ENCODE measurements around the gene SHANK2.

The SHANK2 gene

DNA sequence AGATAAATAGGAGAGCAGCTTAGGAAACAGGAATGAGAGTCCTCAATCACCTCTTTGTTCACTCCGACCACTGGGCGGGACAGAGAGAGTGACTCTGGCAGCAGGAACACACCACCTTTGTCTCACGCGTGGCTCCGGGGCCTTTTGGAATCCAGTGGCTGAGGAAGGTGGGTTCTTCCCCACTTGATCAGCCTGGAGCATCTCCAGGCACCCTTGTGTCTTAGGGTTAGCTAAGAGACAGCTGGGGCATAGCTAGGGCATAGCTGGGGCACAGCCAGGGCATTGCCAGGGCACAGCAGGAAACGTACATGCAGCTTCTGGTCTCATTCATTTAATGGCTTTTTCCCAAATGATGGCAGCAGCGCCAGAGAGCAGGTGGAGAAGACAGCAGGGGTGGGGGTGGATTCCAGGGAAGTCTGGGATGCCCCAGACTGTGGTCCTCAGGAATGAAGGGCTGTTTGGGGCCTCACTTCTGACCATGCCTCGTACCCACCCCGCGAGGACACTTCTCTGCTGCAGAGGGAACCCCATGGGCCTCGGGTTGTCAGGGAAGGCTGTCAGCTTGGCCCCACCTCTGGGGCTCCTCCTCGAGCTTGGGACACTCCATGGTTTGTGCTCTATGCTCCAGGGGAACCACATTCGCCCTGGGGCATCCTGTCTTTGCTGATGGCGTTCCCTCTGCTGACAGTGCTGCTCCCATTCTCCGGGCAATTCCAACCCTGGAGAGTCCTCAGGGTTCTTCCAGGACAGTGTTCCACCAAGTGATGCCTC is 30.4 kb upstream of the SHANK2 start:
- Histone ChIP-seq H3K36me3 (replicated peaks in 1 of 2; ENCODE audit: control insufficient read depth in 2 of 2, insufficient read depth in 2 of 2, low read length in 2 of 2) (no peaks in the 10 kb centered on the region), H3K4me1 (ENCODE audit: control insufficient read depth in 2 of 2, insufficient read depth in 1 of 2, low read depth in 1 of 2, low read length in 2 of 2) (peaks cover 0 to 15% of the 10 kb centered on the region in 2 donors), H3K4ac (ENCODE audit: low read length) (no peak overlapping the region), H4K8ac (ENCODE audit: low read depth, low read length) (no peak overlapping the region), H3K4me2 (ENCODE audit: insufficient read depth, low read length, poor library complexity, severe bottlenecking) (no peak overlapping the region), H2BK12ac (ENCODE audit: low read length) (peak overlapping the region; percentile 28), H3K9me3 (replicated peaks in 1 of 2; ENCODE audit: control insufficient read depth in 2 of 2, insufficient read depth in 1 of 2, low read depth in 1 of 2, low read length in 2 of 2) (no peaks in the 10 kb centered on the region), H2BK5ac (ENCODE audit: low read length) (no peak overlapping the region), H3K23ac (ENCODE audit: low read depth, low read length, poor library complexity) (peak overlapping the region; percentile 44), H2BK120ac (ENCODE audit: low read depth, low read length) (peak overlapping the region; percentile 10), H3K27ac (replicated peaks; ENCODE audit: low read length) (no peak overlapping the region), H2AK5ac (ENCODE audit: low read depth, low read length) (peak overlapping the region; percentile 90), H3K79me1 (ENCODE audit: low read depth, low read length) (no peaks in the 10 kb centered on the region), H3K9ac (ENCODE audit: low read depth, low read length, poor library complexity) (peak overlapping the region; percentile 38), H2BK15ac (ENCODE audit: low read length) (peak overlapping the region; percentile 71), H3K18ac (ENCODE audit: low read length) (peak overlapping the region; percentile 50), H3K14ac (ENCODE audit: low read length) (no peak overlapping the region), H3K27me3 (ENCODE audit: control insufficient read depth in 3 of 3, insufficient read depth in 3 of 3, low read depth in 1 of 3, low read length in 3 of 3) (peaks cover 0 to 3% (median 0%) of the 10 kb centered on the region in 3 experiments), H2AFZ (ENCODE audit: low read length) (no peak overlapping the region), H4K91ac (ENCODE audit: low read depth, low read length, poor library complexity) (no peak overlapping the region), H3K4me3 (ENCODE audit: low read length in 2 of 2) (no peak overlapping the region)
- no CpG with 5 or more reads among the region's 15 CpGs for WGBS, 2 donors (ENCODE audit: extremely low coverage in 2 of 2, insufficient read length in 2 of 2, insufficient replicate concordance in 1 of 2)
- DNase-seq (ENCODE audit: low spot score), result no peak

DNA sequence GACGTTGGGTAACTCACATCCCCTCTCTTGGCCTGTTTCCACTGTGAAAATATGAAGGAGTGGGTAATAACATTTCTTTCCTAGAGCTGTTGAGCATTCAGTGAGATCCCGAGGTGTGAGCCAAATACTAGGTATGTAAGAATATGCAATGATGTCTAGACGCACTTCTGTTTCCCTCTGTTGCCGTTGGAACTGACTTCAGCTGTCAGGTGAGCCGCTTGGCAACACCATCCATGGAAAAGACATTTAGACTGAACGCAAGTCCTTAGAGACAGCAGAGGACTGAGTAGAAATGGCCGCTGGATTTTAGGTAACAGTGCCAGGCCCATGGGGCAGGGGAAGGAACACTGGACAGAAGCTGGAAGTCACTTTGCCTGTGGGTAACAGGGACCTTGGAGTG is 29.5 kb upstream of the SHANK2 start:
- Histone ChIP-seq H2AK5ac (ENCODE audit: low read depth, low read length) (no peak overlapping the region), H3K4ac (ENCODE audit: low read length) (no peak overlapping the region), H3K14ac (ENCODE audit: low read length) (no peak overlapping the region), H2AFZ (ENCODE audit: low read length) (no peak overlapping the region), H3K9me3 (replicated peaks in 1 of 2; ENCODE audit: control insufficient read depth in 2 of 2, insufficient read depth in 1 of 2, low read depth in 1 of 2, low read length in 2 of 2) (no peaks in the 10 kb centered on the region), H3K36me3 (replicated peaks in 1 of 2; ENCODE audit: control insufficient read depth in 2 of 2, insufficient read depth in 2 of 2, low read length in 2 of 2) (no peaks in the 10 kb centered on the region), H3K4me3 (ENCODE audit: low read length in 2 of 2) (no peak overlapping the region), H3K23ac (ENCODE audit: low read depth, low read length, poor library complexity) (no peak overlapping the region), H3K27me3 (ENCODE audit: control insufficient read depth in 3 of 3, insufficient read depth in 3 of 3, low read depth in 1 of 3, low read length in 3 of 3) (peaks cover 0 to 3% (median 0%) of the 10 kb centered on the region in 3 experiments), H3K4me1 (ENCODE audit: control insufficient read depth in 2 of 2, insufficient read depth in 1 of 2, low read depth in 1 of 2, low read length in 2 of 2) (peaks cover 0 to 15% of the 10 kb centered on the region in 2 donors), H3K4me2 (ENCODE audit: insufficient read depth, low read length, poor library complexity, severe bottlenecking) (no peak overlapping the region), H2BK120ac (ENCODE audit: low read depth, low read length) (no peak overlapping the region), H3K27ac (replicated peaks; ENCODE audit: low read length) (no peak overlapping the region), H4K8ac (ENCODE audit: low read depth, low read length) (no peak overlapping the region), H2BK15ac (ENCODE audit: low read length) (no peak overlapping the region), H2BK12ac (ENCODE audit: low read length) (no peak overlapping the region), H2BK5ac (ENCODE audit: low read length) (no peak overlapping the region), H4K91ac (ENCODE audit: low read depth, low read length, poor library complexity) (no peak overlapping the region), H3K9ac (ENCODE audit: low read depth, low read length, poor library complexity) (no peak overlapping the region), H3K18ac (ENCODE audit: low read length) (no peak overlapping the region), H3K79me1 (ENCODE audit: low read depth, low read length) (no peaks in the 10 kb centered on the region)
- DNase-seq (ENCODE audit: low spot score), result no peak
- no CpG with 5 or more reads among the region's 7 CpGs for WGBS, 2 donors (ENCODE audit: extremely low coverage in 2 of 2, insufficient read length in 2 of 2, insufficient replicate concordance in 1 of 2)

DNA sequence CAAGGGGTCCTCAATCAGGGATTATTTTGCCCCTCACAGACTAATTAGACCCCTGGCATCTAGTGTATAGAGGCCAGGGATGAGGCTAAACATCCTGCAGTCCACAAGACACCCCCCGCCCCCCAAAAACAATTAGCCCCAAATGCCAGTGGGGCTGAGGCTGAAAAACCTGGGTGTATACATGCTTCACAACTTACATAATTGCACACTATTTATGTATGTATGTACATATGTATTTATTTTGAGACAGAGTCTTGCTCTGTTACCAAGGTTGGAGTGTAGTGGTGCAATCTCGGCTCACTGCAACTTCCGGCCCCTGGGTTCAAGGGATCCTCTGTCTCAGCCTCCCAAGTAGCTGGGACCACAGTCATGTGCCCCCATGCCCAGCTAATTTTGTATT is 28.8 kb upstream of the SHANK2 start:
- Histone ChIP-seq H4K8ac (ENCODE audit: low read depth, low read length) (no peak overlapping the region), H3K9me3 (replicated peaks in 1 of 2; ENCODE audit: control insufficient read depth in 2 of 2, insufficient read depth in 1 of 2, low read depth in 1 of 2, low read length in 2 of 2) (no peaks in the 10 kb centered on the region), H3K18ac (ENCODE audit: low read length) (no peak overlapping the region), H2BK15ac (ENCODE audit: low read length) (no peak overlapping the region), H3K14ac (ENCODE audit: low read length) (no peak overlapping the region), H3K36me3 (replicated peaks in 1 of 2; ENCODE audit: control insufficient read depth in 2 of 2, insufficient read depth in 2 of 2, low read length in 2 of 2) (no peaks in the 10 kb centered on the region), H4K91ac (ENCODE audit: low read depth, low read length, poor library complexity) (no peak overlapping the region), H3K9ac (ENCODE audit: low read depth, low read length, poor library complexity) (no peak overlapping the region), H2BK5ac (ENCODE audit: low read length) (no peak overlapping the region), H2AK5ac (ENCODE audit: low read depth, low read length) (peak overlapping the region; percentile 46), H2BK120ac (ENCODE audit: low read depth, low read length) (no peak overlapping the region), H3K4me3 (ENCODE audit: low read length in 2 of 2) (no peak overlapping the region), H2AFZ (ENCODE audit: low read length) (no peak overlapping the region), H3K4ac (ENCODE audit: low read length) (no peak overlapping the region), H3K4me1 (ENCODE audit: control insufficient read depth in 2 of 2, insufficient read depth in 1 of 2, low read depth in 1 of 2, low read length in 2 of 2) (peaks cover 0 to 15% of the 10 kb centered on the region in 2 donors), H3K4me2 (ENCODE audit: insufficient read depth, low read length, poor library complexity, severe bottlenecking) (no peak overlapping the region), H3K23ac (ENCODE audit: low read depth, low read length, poor library complexity) (no peak overlapping the region), H3K27me3 (ENCODE audit: control insufficient read depth in 3 of 3, insufficient read depth in 3 of 3, low read depth in 1 of 3, low read length in 3 of 3) (no peaks in the 10 kb centered on the region), H3K79me1 (ENCODE audit: low read depth, low read length) (no peaks in the 10 kb centered on the region), H3K27ac (replicated peaks; ENCODE audit: low read length) (no peak overlapping the region), H2BK12ac (ENCODE audit: low read length) (no peak overlapping the region)
- no peak for DNase-seq (ENCODE audit: low spot score)
- WGBS, 2 donors (ENCODE audit: extremely low coverage in 2 of 2, insufficient read length in 2 of 2, insufficient replicate concordance in 1 of 2), result no CpG with 5 or more reads among the region's 3 CpGs

DNA sequence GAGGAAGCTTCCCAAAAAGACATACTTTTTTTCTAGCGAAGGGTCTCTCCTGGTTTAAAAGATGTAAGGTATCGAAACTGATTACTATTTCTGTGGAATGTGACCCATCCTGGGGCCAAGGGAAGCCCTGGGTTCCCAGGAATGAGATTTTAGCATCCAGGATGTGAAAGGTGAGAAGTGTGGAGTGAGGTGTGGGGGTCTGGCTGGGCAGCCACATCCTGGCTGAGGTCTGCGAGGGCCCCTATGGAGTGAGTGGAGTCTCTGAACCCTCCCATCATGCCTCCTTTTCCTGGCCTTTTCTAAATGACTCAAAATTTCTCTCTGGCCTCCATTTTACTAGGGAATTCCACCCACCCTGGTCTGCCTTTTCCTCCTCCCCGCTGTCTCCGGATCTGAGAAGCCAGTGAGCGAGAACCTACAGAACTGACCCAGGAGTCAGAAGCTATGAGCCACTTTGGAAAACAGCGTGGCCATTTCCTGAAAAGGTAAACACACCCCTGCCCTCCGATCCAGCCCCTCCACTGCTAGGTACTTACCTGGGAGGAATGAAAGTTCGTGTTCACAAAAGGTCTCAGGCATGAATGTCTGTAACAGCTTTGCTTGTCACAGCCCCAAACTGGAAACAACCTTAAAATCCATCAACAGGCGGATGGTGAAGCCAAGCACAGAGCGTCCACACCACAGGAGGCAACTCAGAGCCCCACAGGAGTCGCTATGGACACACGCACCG is 27.7 kb upstream of the SHANK2 start:
- H3K9ac ChIP-seq (ENCODE audit: low read depth, low read length, poor library complexity), result no peak overlapping the region
- peak overlapping the region; percentile 38 for H3K14ac ChIP-seq (ENCODE audit: low read length)
- no peak for DNase-seq (ENCODE audit: low spot score)
- no peak overlapping the region for H3K23ac ChIP-seq (ENCODE audit: low read depth, low read length, poor library complexity)
- H4K8ac ChIP-seq (ENCODE audit: low read depth, low read length), result no peak overlapping the region
- peaks cover 0 to 15% of the 10 kb centered on the region in 2 donors for H3K4me1 ChIP-seq (ENCODE audit: control insufficient read depth in 2 of 2, insufficient read depth in 1 of 2, low read depth in 1 of 2, low read length in 2 of 2)
- no peak overlapping the region for H2BK12ac ChIP-seq (ENCODE audit: low read length)
- H2BK5ac ChIP-seq (ENCODE audit: low read length), result no peak overlapping the region
- H2AFZ ChIP-seq (ENCODE audit: low read length), result no peak overlapping the region
- H3K79me1 ChIP-seq (ENCODE audit: low read depth, low read length), result no peaks in the 10 kb centered on the region
- no peak overlapping the region for H2AK5ac ChIP-seq (ENCODE audit: low read depth, low read length)
- H3K18ac ChIP-seq (ENCODE audit: low read length), result peak overlapping the region; percentile 38
- no peaks in the 10 kb centered on the region for H3K36me3 ChIP-seq (replicated peaks in 1 of 2; ENCODE audit: control insufficient read depth in 2 of 2, insufficient read depth in 2 of 2, low read length in 2 of 2)
- H2BK15ac ChIP-seq (ENCODE audit: low read length), result no peak overlapping the region
- H3K27ac ChIP-seq (replicated peaks; ENCODE audit: low read length), result no peak overlapping the region
- H3K9me3 ChIP-seq (replicated peaks in 1 of 2; ENCODE audit: control insufficient read depth in 2 of 2, insufficient read depth in 1 of 2, low read depth in 1 of 2, low read length in 2 of 2), result no peaks in the 10 kb centered on the region
- no peak overlapping the region for H2BK120ac ChIP-seq (ENCODE audit: low read depth, low read length)
- H3K27me3 ChIP-seq (ENCODE audit: control insufficient read depth in 3 of 3, insufficient read depth in 3 of 3, low read depth in 1 of 3, low read length in 3 of 3), result no peaks in the 10 kb centered on the region
- H3K4ac ChIP-seq (ENCODE audit: low read length), result peak overlapping the region; percentile 41
- no peak overlapping the region for H4K91ac ChIP-seq (ENCODE audit: low read depth, low read length, poor library complexity)
- no CpG with 5 or more reads among the region's 14 CpGs for WGBS, 2 donors (ENCODE audit: extremely low coverage in 2 of 2, insufficient read length in 2 of 2, insufficient replicate concordance in 1 of 2)
- H3K4me3 ChIP-seq (ENCODE audit: low read length in 2 of 2), result no peak overlapping the region
- H3K4me2 ChIP-seq (ENCODE audit: insufficient read depth, low read length, poor library complexity, severe bottlenecking), result no peak overlapping the region
